ENCODE results near the gene PNKD. TPM values are rescaled to one million over a fixed set of nuclear protein-coding genes. Genes with fewer than 3 reads are reported as not detected.

The PNKD gene
- total RNA-seq, 1 donor from 2014 or later: 28.9 TPM

- DNase-seq (ENCODE audit: low spot score): no peak
- no peaks in the 10 kb centered on the region for H3K36me3 Mint-ChIP-seq (ENCODE audit: low read depth)
- H3K27ac Mint-ChIP-seq (ENCODE audit: unreplicated experiment): no peak overlapping the region
- H3K9me3 Mint-ChIP-seq (ENCODE audit: low read depth): no peaks in the 10 kb centered on the region
- H3K4me1 Mint-ChIP-seq (ENCODE audit: low read depth): peaks cover 21% of the 10 kb centered on the region
- no peak overlapping the region for H3K4me3 Mint-ChIP-seq (ENCODE audit: unreplicated experiment)
- H3K27me3 Mint-ChIP-seq (ENCODE audit: low read depth): no peaks in the 10 kb centered on the region
- TF ChIP-seq CTCF (IDR thresholded peaks at IDR 0.05): no peak
These were observed 57.3 kb downstream of the PNKD start for GRCh38 chr2:218327451-218328210.

GRCh38 chr2:218328294-218328693, 58.0 kb downstream of the PNKD start:
- Mint-ChIP-seq H3K27me3 (ENCODE audit: low read depth) (no peaks in the 10 kb centered on the region), H3K36me3 (ENCODE audit: low read depth) (peaks cover 2% of the 10 kb centered on the region), H3K4me3 (ENCODE audit: unreplicated experiment) (no peak overlapping the region), H3K9me3 (ENCODE audit: low read depth) (no peaks in the 10 kb centered on the region), H3K27ac (ENCODE audit: unreplicated experiment) (no peak overlapping the region), H3K4me1 (ENCODE audit: low read depth) (peaks cover 24% of the 10 kb centered on the region)
- no peak for DNase-seq (ENCODE audit: low spot score)
- TF ChIP-seq CTCF (IDR thresholded peaks at IDR 0.05): no peak

- no peak for DNase-seq (ENCODE audit: low spot score)
- Mint-ChIP-seq H3K4me1 (ENCODE audit: low read depth) (peaks cover 15% of the 10 kb centered on the region), H3K36me3 (ENCODE audit: low read depth) (peaks cover 2% of the 10 kb centered on the region), H3K27ac (ENCODE audit: unreplicated experiment) (no peak overlapping the region), H3K27me3 (ENCODE audit: low read depth) (no peaks in the 10 kb centered on the region), H3K9me3 (ENCODE audit: low read depth) (no peaks in the 10 kb centered on the region), H3K4me3 (ENCODE audit: unreplicated experiment) (no peak overlapping the region)
- no peak for TF ChIP-seq CTCF (IDR thresholded peaks at IDR 0.05)
These were observed 58.9 kb downstream of the PNKD start for GRCh38 chr2:218329027-218329825.

GRCh38 chr2:218329826-218330593, 59.7 kb downstream of the PNKD start:
- no peak for TF ChIP-seq CTCF (IDR thresholded peaks at IDR 0.05)
- H3K4me3 Mint-ChIP-seq (ENCODE audit: unreplicated experiment): no peak overlapping the region
- no peaks in the 10 kb centered on the region for H3K9me3 Mint-ChIP-seq (ENCODE audit: low read depth)
- no peak for DNase-seq (ENCODE audit: low spot score)
- H3K4me1 Mint-ChIP-seq (ENCODE audit: low read depth): peaks cover 11% of the 10 kb centered on the region
- H3K27ac Mint-ChIP-seq (ENCODE audit: unreplicated experiment): no peak overlapping the region
- H3K36me3 Mint-ChIP-seq (ENCODE audit: low read depth): peaks cover 2% of the 10 kb centered on the region
- H3K27me3 Mint-ChIP-seq (ENCODE audit: low read depth): no peaks in the 10 kb centered on the region

GRCh38 chr2:218331745-218332144, 61.4 kb downstream of the PNKD start:
- no peak overlapping the region for H3K4me3 Mint-ChIP-seq (ENCODE audit: unreplicated experiment)
- TF ChIP-seq CTCF (IDR thresholded peaks at IDR 0.05): no peak
- H3K9me3 Mint-ChIP-seq (ENCODE audit: low read depth): no peaks in the 10 kb centered on the region
- H3K27ac Mint-ChIP-seq (ENCODE audit: unreplicated experiment): no peak overlapping the region
- H3K27me3 Mint-ChIP-seq (ENCODE audit: low read depth): no peaks in the 10 kb centered on the region
- H3K36me3 Mint-ChIP-seq (ENCODE audit: low read depth): peaks cover 2% of the 10 kb centered on the region
- no peak for DNase-seq (ENCODE audit: low spot score)
- peaks cover 5% of the 10 kb centered on the region for H3K4me1 Mint-ChIP-seq (ENCODE audit: low read depth)
